ENCODE measurements around the gene SLC25A11.

GRCh38 chr17:4921320-4921719 is 18.5 kb downstream of the SLC25A11 start:
- no peak for TF ChIP-seq POLR2A (IDR thresholded peaks at IDR 0.05)
- no peak for TF ChIP-seq CTCF (IDR thresholded peaks at IDR 0.05)

Measured in uterus (tissue), 2 donors.